SK-N-SH treated with all-trans-retinoic acid at 6 μM for 48 hours (cell line): Measurements from ENCODE around the gene C1QTNF9B.

Experiments
- CSDC2 ChIP-seq: fragments of 250-450 bp; sonication (Bioruptor Pico); IDR thresholded peaks from 2 replicates; pipeline ENCODE4 v1.5.0; 2020; ENCODE audit warnings: mild to moderate bottlenecking, moderate library complexity
- ISL1 ChIP-seq: fragments of 250-450 bp; sonication (Bioruptor Pico); IDR thresholded peaks from 2 replicates; pipeline ENCODE4 v2.1.2; 2022; ENCODE audit warnings: mild to moderate bottlenecking, moderate library complexity
- RARB ChIP-seq: fragments of 250-450 bp; sonication (Bioruptor Pico); IDR thresholded peaks from 2 replicates; pipeline ENCODE4 v1.8.0; 2021; ENCODE audit warnings: mild to moderate bottlenecking, moderate library complexity
- ZFP3 ChIP-seq: fragments of 250-450 bp; sonication (Bioruptor Pico); IDR thresholded peaks from 2 replicates; pipeline ENCODE4 v1.5.0; 2020; ENCODE audit warnings: mild to moderate bottlenecking, moderate library complexity
- ZFP30 ChIP-seq: fragments of 450-650 bp; formaldehyde crosslinking; IDR thresholded peaks from 2 replicates; pipeline ENCODE4 v1.5.0; 2022; ENCODE audit warnings: mild to moderate bottlenecking, moderate library complexity
- ZNF565 ChIP-seq: fragments of 450-650 bp; formaldehyde crosslinking; conservative IDR thresholded peaks from 2 replicates; pipeline ENCODE4 v1.5.0; 2020; ENCODE audit warnings: low read depth, mild to moderate bottlenecking, moderate library complexity
- TF ChIP-seq, protein P1 (sequence below): fragments of 250-450 bp; sonication (Bioruptor Pico); IDR thresholded peaks from 2 replicates; pipeline ENCODE4 v1.5.1; 2020; ENCODE audit warnings: low read depth, mild to moderate bottlenecking, moderate library complexity
- TF ChIP-seq, protein P2 (sequence below): fragments of 250-450 bp; sonication (Bioruptor Pico); IDR thresholded peaks from 2 replicates; pipeline ENCODE4 v1.8.0; 2020; ENCODE audit warnings: mild to moderate bottlenecking, moderate library complexity, borderline replicate concordance
- TF ChIP-seq, protein P3 (sequence below): fragments of 250-450 bp; sonication (Bioruptor Pico); IDR thresholded peaks from 2 replicates; pipeline ENCODE4 v1.5.1; 2021; ENCODE audit warnings: mild to moderate bottlenecking, moderate library complexity

DNA sequence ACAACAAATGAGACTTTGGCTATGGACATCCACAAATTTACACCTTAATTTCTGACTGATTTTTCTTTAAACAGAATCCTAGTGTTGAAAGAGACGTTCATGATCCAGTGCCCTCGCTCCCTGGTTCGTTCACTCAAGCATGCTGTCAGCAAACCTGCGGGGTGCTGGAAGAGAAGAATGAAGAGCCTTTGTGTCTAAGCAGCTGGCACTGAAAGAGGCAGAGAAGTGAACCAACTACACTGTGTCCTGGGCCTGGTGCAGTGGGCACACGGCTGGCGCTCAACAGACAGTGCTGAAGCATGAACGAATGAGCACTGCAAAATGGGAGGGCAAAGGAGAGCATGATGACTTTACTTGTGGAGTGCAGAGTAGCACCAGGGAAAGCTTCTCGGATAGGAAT lies 54.9 kb downstream of the C1QTNF9B start:
- TF ChIP-seq, protein P1, sequence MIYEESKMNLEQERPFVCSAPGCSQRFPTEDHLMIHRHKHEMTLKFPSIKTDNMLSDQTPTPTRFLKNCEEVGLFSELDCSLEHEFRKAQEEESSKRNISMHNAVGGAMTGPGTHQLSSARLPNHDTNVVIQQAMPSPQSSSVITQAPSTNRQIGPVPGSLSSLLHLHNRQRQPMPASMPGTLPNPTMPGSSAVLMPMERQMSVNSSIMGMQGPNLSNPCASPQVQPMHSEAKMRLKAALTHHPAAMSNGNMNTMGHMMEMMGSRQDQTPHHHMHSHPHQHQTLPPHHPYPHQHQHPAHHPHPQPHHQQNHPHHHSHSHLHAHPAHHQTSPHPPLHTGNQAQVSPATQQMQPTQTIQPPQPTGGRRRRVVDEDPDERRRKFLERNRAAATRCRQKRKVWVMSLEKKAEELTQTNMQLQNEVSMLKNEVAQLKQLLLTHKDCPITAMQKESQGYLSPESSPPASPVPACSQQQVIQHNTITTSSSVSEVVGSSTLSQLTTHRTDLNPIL = no peak
- TF ChIP-seq ISL1 (CRISPR knock-in tag) = no peak
- TF ChIP-seq, protein P2, sequence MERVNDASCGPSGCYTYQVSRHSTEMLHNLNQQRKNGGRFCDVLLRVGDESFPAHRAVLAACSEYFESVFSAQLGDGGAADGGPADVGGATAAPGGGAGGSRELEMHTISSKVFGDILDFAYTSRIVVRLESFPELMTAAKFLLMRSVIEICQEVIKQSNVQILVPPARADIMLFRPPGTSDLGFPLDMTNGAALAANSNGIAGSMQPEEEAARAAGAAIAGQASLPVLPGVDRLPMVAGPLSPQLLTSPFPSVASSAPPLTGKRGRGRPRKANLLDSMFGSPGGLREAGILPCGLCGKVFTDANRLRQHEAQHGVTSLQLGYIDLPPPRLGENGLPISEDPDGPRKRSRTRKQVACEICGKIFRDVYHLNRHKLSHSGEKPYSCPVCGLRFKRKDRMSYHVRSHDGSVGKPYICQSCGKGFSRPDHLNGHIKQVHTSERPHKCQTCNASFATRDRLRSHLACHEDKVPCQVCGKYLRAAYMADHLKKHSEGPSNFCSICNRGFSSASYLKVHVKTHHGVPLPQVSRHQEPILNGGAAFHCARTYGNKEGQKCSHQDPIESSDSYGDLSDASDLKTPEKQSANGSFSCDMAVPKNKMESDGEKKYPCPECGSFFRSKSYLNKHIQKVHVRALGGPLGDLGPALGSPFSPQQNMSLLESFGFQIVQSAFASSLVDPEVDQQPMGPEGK = no peak
- TF ChIP-seq, protein P3, sequence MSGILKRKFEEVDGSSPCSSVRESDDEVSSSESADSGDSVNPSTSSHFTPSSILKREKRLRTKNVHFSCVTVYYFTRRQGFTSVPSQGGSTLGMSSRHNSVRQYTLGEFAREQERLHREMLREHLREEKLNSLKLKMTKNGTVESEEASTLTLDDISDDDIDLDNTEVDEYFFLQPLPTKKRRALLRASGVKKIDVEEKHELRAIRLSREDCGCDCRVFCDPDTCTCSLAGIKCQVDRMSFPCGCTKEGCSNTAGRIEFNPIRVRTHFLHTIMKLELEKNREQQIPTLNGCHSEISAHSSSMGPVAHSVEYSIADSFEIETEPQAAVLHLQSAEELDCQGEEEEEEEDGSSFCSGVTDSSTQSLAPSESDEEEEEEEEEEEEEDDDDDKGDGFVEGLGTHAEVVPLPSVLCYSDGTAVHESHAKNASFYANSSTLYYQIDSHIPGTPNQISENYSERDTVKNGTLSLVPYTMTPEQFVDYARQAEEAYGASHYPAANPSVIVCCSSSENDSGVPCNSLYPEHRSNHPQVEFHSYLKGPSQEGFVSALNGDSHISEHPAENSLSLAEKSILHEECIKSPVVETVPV (CRISPR knock-in tag) = no peak
- TF ChIP-seq RARB (CRISPR knock-in tag) = no peak
- no peak for TF ChIP-seq ZNF565
- TF ChIP-seq ZFP30 (CRISPR knock-in tag) = no peak
- no peak for TF ChIP-seq CSDC2 (CRISPR knock-in tag)
- no peak for TF ChIP-seq ZFP3 (CRISPR knock-in tag)
